GM12865 (cell line): ENCODE results near the gene TM4SF5.

ENCODE experiments used
- DNase-seq: peaks from one replicate; pipeline ENCODE4 v3.0.0; 2010; ENCODE audit warnings: low read depth
- H3K4me3 ChIP-seq: 2 replicates; pipeline ENCODE4 v1.5.1; 2011; ENCODE audit warnings: mild to moderate bottlenecking, low read depth, low read length, control low read depth
- CTCF ChIP-seq: IDR thresholded peaks from 2 replicates; pipeline ENCODE4 v1.5.1; 2011; ENCODE audit warnings: low read length, control low read depth, low read depth, inconsistent platforms; ENCODE audit not compliant: insufficient read depth; ENCODE audit errors: missing control alignments

Gene TM4SF5

GRCh38 chr17:4811471-4811870 is 39.8 kb downstream of the TM4SF5 start:
- no peak for DNase-seq
- no peak overlapping the region for H3K4me3 ChIP-seq
- TF ChIP-seq CTCF: no peak

GRCh38 chr17:4812690-4813089 is 41.0 kb downstream of the TM4SF5 start:
- no peak for DNase-seq
- no peak for TF ChIP-seq CTCF
- no peak overlapping the region for H3K4me3 ChIP-seq

DNA sequence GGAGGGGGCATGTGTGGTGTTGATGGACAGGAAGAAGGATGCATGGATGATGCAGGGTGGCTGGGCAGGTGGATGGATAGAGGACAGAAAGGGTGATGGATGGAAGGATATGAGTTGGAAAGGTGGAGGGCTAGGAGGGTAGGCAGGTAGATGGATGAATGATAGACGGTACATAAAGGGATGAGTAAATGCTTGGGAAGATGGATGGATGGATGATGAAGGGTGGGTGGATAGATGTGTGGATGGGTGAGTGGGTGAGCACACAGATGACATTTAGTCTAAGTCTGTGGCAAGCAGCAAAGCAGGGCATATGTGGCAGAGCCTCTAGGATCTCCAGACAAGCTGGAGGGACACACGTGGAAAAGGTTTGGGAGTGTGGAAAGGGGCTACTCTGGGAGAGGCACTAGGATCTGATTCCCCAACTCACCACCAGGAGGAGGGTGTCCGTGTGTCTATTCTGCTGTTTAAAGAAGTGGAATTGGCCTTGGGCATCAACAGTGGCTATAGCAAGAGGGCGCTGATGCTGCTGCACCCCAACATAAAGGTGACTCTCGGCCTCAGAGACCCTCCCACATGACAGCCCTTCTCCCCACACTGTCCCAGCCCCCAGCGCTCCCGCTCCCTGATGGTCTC is 43.5 kb downstream of the TM4SF5 start:
- no peak overlapping the region for H3K4me3 ChIP-seq
- TF ChIP-seq CTCF: peak; percentile 7
- no peak for DNase-seq

GRCh38 chr17:4816826-4817225 is 45.1 kb downstream of the TM4SF5 start:
- H3K4me3 ChIP-seq: no peak overlapping the region
- DNase-seq: no peak
- no peak for TF ChIP-seq CTCF

- no peak for TF ChIP-seq CTCF
- H3K4me3 ChIP-seq: no peak overlapping the region
- no peak for DNase-seq
Observed at GRCh38 chr17:4818276-4818675, 46.6 kb downstream of the TM4SF5 start.

DNA sequence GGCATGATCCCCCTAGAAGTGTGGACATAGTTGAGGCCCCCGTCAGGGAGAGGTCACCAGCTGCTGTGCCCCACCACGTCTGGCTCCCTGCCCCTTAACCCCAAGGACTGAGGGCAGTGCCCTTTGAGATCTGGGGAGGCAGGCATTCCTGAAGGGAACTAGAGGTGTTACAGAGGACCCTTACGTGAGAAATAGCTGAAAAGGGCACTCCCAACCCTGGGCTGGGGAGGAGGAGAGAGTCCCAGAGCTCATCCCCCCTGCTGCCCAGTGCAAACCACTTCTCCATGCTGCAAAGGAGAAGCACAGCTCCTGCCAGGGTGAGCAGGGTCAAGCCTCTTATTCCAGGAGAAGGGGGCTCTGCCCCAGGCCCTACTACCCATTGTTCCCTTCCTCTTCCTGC is 51.1 kb downstream of the TM4SF5 start:
- TF ChIP-seq CTCF: no peak
- no peak for DNase-seq
- no peak overlapping the region for H3K4me3 ChIP-seq
